H1 (cell line): Measurements from ENCODE around the gene C3orf22. TPM values are rescaled to one million over a fixed set of nuclear protein-coding genes. Genes with fewer than 3 reads are reported as not detected.

ENCODE experiments used
- CTCF ChIA-PET: fragments of 300-600 bp; sonication (Branson Sonifier 250); formaldehyde crosslinking; loops from one replicate; lab custom pipeline; 2021; ENCODE audit not compliant: partially characterized antibody; lab: Charles Lee
- POLR2A ChIA-PET: fragments of 300-600 bp; sonication (Branson Sonifier 250); formaldehyde crosslinking; loops from one replicate; lab custom pipeline; 2021; ENCODE audit warnings: inconsistent platforms; ENCODE audit not compliant: partially characterized antibody; lab: Charles Lee
- DNase-seq, 2 experiments: peaks; one replicate each; pipeline versions ENCODE4 v3.0.0 to v3.0.0-alpha.2; 2010 to 2022; ENCODE audit warnings: low spot score in 2 of 2, low read depth in 1 of 2, mixed read lengths in 1 of 2
- FAIRE-seq: peaks from 2 replicates; lab custom pipeline; 2011; peaks lifted over from hg19 to GRCh38; lab: Jason Lieb, UNC
- H2AFZ ChIP-seq: 2 replicates; pipeline ENCODE4 v1.8.1; 2012; ENCODE audit warnings: low read length, inconsistent platforms
- H2AK5ac ChIP-seq: 2 replicates; pipeline ENCODE4 v1.6.1; 2013; ENCODE audit warnings: low read depth, low read length
- H2BK120ac ChIP-seq: replicated peaks from 2 replicates; pipeline ENCODE3; 2013; ENCODE audit warnings: low read depth, low read length, inconsistent platforms
- H2BK12ac ChIP-seq: 2 replicates; pipeline ENCODE4 v1.6.1; 2013; ENCODE audit warnings: low read depth, low read length
- H2BK15ac ChIP-seq: 2 replicates; pipeline ENCODE4 v1.6.1; 2013; ENCODE audit warnings: low read length
- H2BK20ac ChIP-seq: 2 replicates; pipeline ENCODE4 v1.6.1; 2013; ENCODE audit warnings: low read length
- H2BK5ac ChIP-seq: 2 replicates; pipeline ENCODE4 v1.6.1; 2013; ENCODE audit warnings: low read depth, low read length
- H3K14ac ChIP-seq: 2 replicates; pipeline ENCODE4 v1.6.1; 2013; ENCODE audit warnings: inconsistent platforms; ENCODE audit not compliant: insufficient read length
- H3K18ac ChIP-seq: 2 replicates; pipeline ENCODE4 v1.6.1; 2013; ENCODE audit warnings: low read length; ENCODE audit errors: extremely low read depth
- H3K23ac ChIP-seq: 2 replicates; pipeline ENCODE4 v1.6.1; 2013; ENCODE audit warnings: inconsistent platforms; ENCODE audit not compliant: insufficient read length
- H3K23me2 ChIP-seq: 2 replicates; pipeline ENCODE4 v1.6.1; 2013; ENCODE audit warnings: low read depth, low read length
- H3K27ac ChIP-seq: 2 replicates; pipeline ENCODE4 v1.6.1; 2011; ENCODE audit warnings: low read depth, low read length, inconsistent platforms
- H3K27me3 ChIP-seq, 4 experiments: replicated peaks in 1 of 4; 1 replicate in 1 of 4; 2 replicates in 3 of 4; pipeline versions ENCODE4 v1.6.1 to v1.8.1; 2011 to 2013; ENCODE audit warnings: low read length in 3 of 4, mild to moderate bottlenecking in 3 of 4, inconsistent platforms in 2 of 4, mixed read lengths in 2 of 4, moderate library complexity in 1 of 4; ENCODE audit not compliant: control insufficient read depth in 3 of 4, insufficient read depth in 3 of 4; ENCODE audit errors: extremely low read depth in 1 of 4
- H3K36me3 ChIP-seq, 4 experiments: 2 replicates each; pipeline versions ENCODE4 v1.6.1 to v1.8.1; 2011 to 2013; ENCODE audit warnings: mild to moderate bottlenecking in 4 of 4, low read length in 3 of 4, moderate library complexity in 2 of 4, control low read depth in 1 of 4, inconsistent platforms in 1 of 4; ENCODE audit not compliant: insufficient read depth in 4 of 4, control insufficient read depth in 2 of 4
- H3K4ac ChIP-seq: replicated peaks from 2 replicates; pipeline ENCODE3; 2013; ENCODE audit warnings: low read length, low read depth, mixed read lengths, inconsistent platforms; ENCODE audit not compliant: insufficient read length
- H3K4me1 ChIP-seq, 4 experiments: replicated peaks in 1 of 4; 1 replicate in 1 of 4; 2 replicates in 3 of 4; pipeline versions ENCODE4 v1.6.1 to v1.8.1; 2011 to 2013; ENCODE audit warnings: low read length in 3 of 4, inconsistent platforms in 2 of 4, mixed read lengths in 1 of 4; ENCODE audit not compliant: insufficient read depth in 4 of 4, control insufficient read depth in 3 of 4
- H3K4me2 ChIP-seq, 2 experiments: 2 replicates each; pipeline versions ENCODE4 v1.6.1 to v1.8.1; 2011 to 2013; ENCODE audit warnings: low read depth in 2 of 2, low read length in 2 of 2, control low read depth in 1 of 2, inconsistent platforms in 1 of 2, mild to moderate bottlenecking in 1 of 2; ENCODE audit not compliant: insufficient read depth in 1 of 2
- H3K4me3 ChIP-seq, 4 experiments: fragments of 200-600, 300-600 bp in 1 of 4; sonication (generic), shearing (Covaris generic), sonication (Bioruptor Twin) in 1 of 4; 2 replicates each; pipeline versions ENCODE4 v1.5.1 to v1.8.1; 2011 to 2016; ENCODE audit warnings: low read length in 4 of 4, low read depth in 3 of 4, control low read depth in 2 of 4, inconsistent platforms in 2 of 4, mild to moderate bottlenecking in 2 of 4, mixed read lengths in 1 of 4, moderate library complexity in 1 of 4; ENCODE audit not compliant: insufficient read depth in 2 of 4; ENCODE audit errors: extremely low read depth in 1 of 4
- H3K56ac ChIP-seq: replicated peaks from 2 replicates; pipeline ENCODE3; 2013; ENCODE audit warnings: low read depth, mild to moderate bottlenecking, mixed read lengths, low read length, inconsistent platforms; ENCODE audit not compliant: insufficient read length
- H3K79me1 ChIP-seq: 2 replicates; pipeline ENCODE4 v1.6.1; 2013; ENCODE audit warnings: low read depth, low read length, control low read depth
- H3K79me2 ChIP-seq, 2 experiments: 2 replicates each; pipeline versions ENCODE4 v1.6.1 to v1.8.1; 2012 to 2013; ENCODE audit warnings: low read length in 2 of 2, mild to moderate bottlenecking in 2 of 2, inconsistent platforms in 1 of 2; ENCODE audit not compliant: insufficient read depth in 2 of 2, control insufficient read depth in 1 of 2
- H3K9ac ChIP-seq, 4 experiments: replicated peaks in 1 of 4; 1 replicate in 1 of 4; 2 replicates in 3 of 4; pipeline versions ENCODE4 v1.6.1 to v1.8.1; 2011 to 2013; ENCODE audit warnings: low read depth in 3 of 4, low read length in 3 of 4, control low read depth in 2 of 4, mild to moderate bottlenecking in 2 of 4, moderate library complexity in 2 of 4, inconsistent platforms in 1 of 4; ENCODE audit errors: extremely low read depth in 1 of 4
- H3K9me3 ChIP-seq, 2 experiments: 2 replicates each; pipeline versions ENCODE4 v1.6.1 to v1.8.1; 2012 to 2013; ENCODE audit warnings: mild to moderate bottlenecking in 2 of 2, moderate library complexity in 2 of 2, control low read depth in 1 of 2, inconsistent platforms in 1 of 2, low read depth in 1 of 2, low read length in 1 of 2, mixed read lengths in 1 of 2; ENCODE audit not compliant: insufficient read depth in 2 of 2
- H4K20me1 ChIP-seq, 2 experiments: replicated peaks in 1 of 2; 2 replicates each; pipeline versions ENCODE3 to v1.8.1; 2011 to 2013; ENCODE audit warnings: inconsistent platforms in 2 of 2, low read length in 2 of 2, mild to moderate bottlenecking in 1 of 2; ENCODE audit not compliant: insufficient read depth in 2 of 2, control insufficient read depth in 1 of 2
- H4K5ac ChIP-seq: 2 replicates; pipeline ENCODE4 v1.6.1; 2013; ENCODE audit warnings: low read length, low read depth, mixed read lengths, inconsistent platforms; ENCODE audit not compliant: insufficient read length
- H4K8ac ChIP-seq: 2 replicates; pipeline ENCODE4 v1.8.0; 2013; ENCODE audit warnings: mild to moderate bottlenecking, moderate library complexity, low read length, inconsistent platforms; ENCODE audit not compliant: insufficient read depth; ENCODE audit errors: extremely low read depth
- H4K91ac ChIP-seq: replicated peaks from 2 replicates; pipeline ENCODE3; 2013; ENCODE audit warnings: low read length, mixed read lengths, inconsistent platforms; ENCODE audit not compliant: insufficient read length
- CBX5 ChIP-seq: fragments of 300-800, 300-1000 bp; sonication (generic); IDR thresholded peaks from 2 replicates; pipeline ENCODE4 v1.7.1; 2016; ENCODE audit warnings: antibody characterized with exemption, low read length, low read depth
- CREB1 ChIP-seq: IDR thresholded peaks from 2 replicates; pipeline ENCODE4 v1.6.1; 2012; ENCODE audit warnings: inconsistent platforms
- HDAC2 ChIP-seq, 2 experiments: fragments of 300-600 bp in 1 of 2; sonication (generic) in 1 of 2; IDR thresholded peaks; 2 replicates each; pipeline ENCODE4 v1.6.1; 2011 to 2012; ENCODE audit warnings: low read depth in 2 of 2, low read length in 2 of 2, mild to moderate bottlenecking in 2 of 2, moderate library complexity in 2 of 2, borderline replicate concordance in 1 of 2, inconsistent platforms in 1 of 2
- RNF2 ChIP-seq: fragments of 200-900, 300-1000 bp; sonication (generic); IDR thresholded peaks from 2 replicates; pipeline ENCODE4 v1.7.1; 2016; ENCODE audit warnings: borderline replicate concordance, low read depth, mild to moderate bottlenecking, antibody characterized with exemption, low read length; ENCODE audit not compliant: poor library complexity, severe bottlenecking; ENCODE audit errors: missing control alignments
- SRF ChIP-seq: IDR thresholded peaks from 2 replicates; pipeline ENCODE4 v1.6.1; 2011; ENCODE audit warnings: mild to moderate bottlenecking, low read depth, low read length, moderate library complexity
- USF2 ChIP-seq: IDR thresholded peaks from 2 replicates; pipeline ENCODE4 v1.6.1; 2011; ENCODE audit warnings: low read length, improper control_type of control experiment
- ZNF274 ChIP-seq: IDR thresholded peaks from 2 replicates; pipeline ENCODE4 v1.7.0; 2012; ENCODE audit warnings: low read length, borderline replicate concordance; ENCODE audit errors: extremely low read depth
- WGBS, 2 experiments: shearing (Covaris generic) in 1 of 2; methylation state at CpG; one replicate each; pipeline versions ENCODE4 v1.1.6 to v1.1.7; 2013 to 2015; ENCODE audit warnings: low lambda C conversion rate in 2 of 2, mixed read lengths in 2 of 2, inconsistent platforms in 1 of 2, low coverage in 1 of 2, missing lambda C conversion rate in 1 of 2; ENCODE audit not compliant: insufficient replicate concordance in 2 of 2, insufficient coverage in 1 of 2, insufficient read length in 1 of 2; ENCODE audit errors: extremely low coverage in 1 of 2, missing lambda C conversion rate in 1 of 2; 5-methylcytosine and 5-hydroxymethylcytosine counted together
- polyA plus RNA-seq, 7 experiments: library from polyadenylated mRNA; depleted of rRNA in 3 of 7; stranded (reverse) in 5 of 7; unstranded in 2 of 7; fragments of >200 nt in 5 of 7; fragments of 200-250 nt in 2 of 7; gene quantifications; 1 replicate in 5 of 7; 2 replicates in 1 of 7; 4 replicates in 1 of 7; pipeline versions ENCODE4 v1.2.1 to v1.2.3, GENCODE V29; 2011 to 2013; ENCODE audit warnings: missing spikeins in 2 of 7, mixed read lengths in 2 of 7
- total RNA-seq: library from RNA; stranded (reverse); fragmentation: NEBNext Ultra II Directional; extraction: Animal tissue kit (Norgen Biotek cat#: 25700); gene quantifications from 2 replicates; pipeline ENCODE4 v1.2.1, GENCODE V29; 2021

The C3orf22 gene
- total and polyA plus RNA-seq, 2 of the 8 experiments (the other 6 are each of a cell fraction or from before 2014, with no cell fraction given), result not detected

- H2AK5ac ChIP-seq, result no peak overlapping the region
- CTCF ChIA-PET, result no interaction called here
- no peaks in the 10 kb centered on the region for H3K27me3 ChIP-seq
- no peak overlapping the region for H3K27ac ChIP-seq
- H3K4me1 ChIP-seq, result no peaks in the 10 kb centered on the region
- no peaks in the 10 kb centered on the region; the same call in 1 of the 2 replicates for H3K23me2 ChIP-seq
- H2AFZ ChIP-seq, result no peak overlapping the region
- H3K79me1 ChIP-seq, result no peaks in the 10 kb centered on the region
- H3K9ac ChIP-seq, result no peak overlapping the region
- H3K4me3 ChIP-seq, result no peak overlapping the region
- no peak overlapping the region for H2BK120ac ChIP-seq
- no peak overlapping the region for H2BK15ac ChIP-seq
- no peaks in the 10 kb centered on the region for H3K36me3 ChIP-seq
- H3K9me3 ChIP-seq, result no peaks in the 10 kb centered on the region
- FAIRE-seq (no peak), DNase-seq (no peak)
- H3K4ac ChIP-seq, result no peak overlapping the region
- H3K18ac ChIP-seq, result no peak overlapping the region
- H3K56ac ChIP-seq, result no peak overlapping the region
- no peak overlapping the region for H4K5ac ChIP-seq
- 28% methylated on average over 1 of the region's 1 CpG; no CpG with 5 or more reads in 1 of the 2 experiments for WGBS, 2 experiments
- no peak overlapping the region for H2BK20ac ChIP-seq
- no peak overlapping the region for H4K91ac ChIP-seq
- H3K23ac ChIP-seq, result no peak overlapping the region
- no peak overlapping the region for H3K14ac ChIP-seq
- H2BK12ac ChIP-seq, result no peak overlapping the region
- H4K8ac ChIP-seq, result no peak overlapping the region
- no peak overlapping the region for H3K4me2 ChIP-seq
- no peaks in the 10 kb centered on the region for H3K79me2 ChIP-seq
- no peak for TF ChIP-seq CREB1
- TF ChIP-seq CBX5, result no peak
- TF ChIP-seq RNF2, result no peak
- no peak for TF ChIP-seq USF2
- no peak for TF ChIP-seq SRF
- no peak for TF ChIP-seq ZNF274
- no peak for TF ChIP-seq HDAC2 (IDR thresholded peaks at IDR 0.05; ENCODE audit: borderline replicate concordance in 1 of 2, low read depth in 2 of 2, low read length in 2 of 2)
- POLR2A ChIA-PET, result no interaction called here
- H4K20me1 ChIP-seq, result no peaks in the 10 kb centered on the region
- no peak overlapping the region for H2BK5ac ChIP-seq
Observed at GRCh38 chr3:126599101-126599500, 40.4 kb upstream of the C3orf22 start.
